ENCODE results near the gene POLR3K.

- TF ChIP-seq POLR2AphosphoS5 (IDR thresholded peaks at IDR 0.05; ENCODE audit: insufficient read depth, low read depth, low read length) (no peak), CTCF (IDR thresholded peaks at IDR 0.05; ENCODE audit: extremely low read depth in 1 of 2, insufficient read depth in 1 of 2, low read depth in 1 of 2, low read length in 2 of 2) (peak in 1 of 2 donors; percentile 22)
Observed at GRCh38 chr16:75580-76501, 22.4 kb upstream of the POLR3K start.

Measured in endothelial cell of umbilical vein (primary cell).